Panc1 (cell line): Measurements from ENCODE around the gene IFITM2. TPM values are rescaled to one million over a fixed set of nuclear protein-coding genes. Genes with fewer than 3 reads are reported as not detected.
"Not testable (repeated sequence)": the region's sequence is repeated elsewhere in the genome, so short reads cannot be mapped to it uniquely, and the experiment has no call there.

Experiments used
- ATAC-seq: fragments of 200-7000 bp; cut with Tn5 transposase; 2 replicates; pipeline ENCODE4 v1.9.1; 2020; ENCODE audit warnings: mild to moderate bottlenecking, moderate library complexity
- BruUV-seq: library from RNA; stranded (reverse); fragments of 400-500 nt; replicated peaks from 2 replicates; lab custom pipeline; 2021; lab: Mats Ljungman, UMichigan
- CTCF ChIA-PET: fragments of 300-600 bp; sonication (Branson Sonifier 250); formaldehyde crosslinking; loops from one replicate; lab custom pipeline; 2022; ENCODE audit warnings: antibody characterized with exemption; lab: Charles Lee
- POLR2A ChIA-PET: fragments of 300-600 bp; sonication (Branson Sonifier 250); formaldehyde crosslinking; loops from one replicate; lab custom pipeline; 2022; ENCODE audit warnings: antibody characterized with exemption; lab: Charles Lee
- DNase-seq: peaks from one replicate; pipeline ENCODE4 v3.0.0-alpha.2; 2010; ENCODE audit warnings: low read depth, low spot score
- H3K27ac ChIP-seq: 2 replicates; pipeline ENCODE4 v1.5.1; 2011; ENCODE audit warnings: mild to moderate bottlenecking, low read length, inconsistent platforms
- H3K27me3 ChIP-seq: fragments of 200-500 bp; sonication (Bioruptor generic); 2 replicates; pipeline ENCODE4 v1.6.0; 2014; ENCODE audit warnings: low read length, inconsistent platforms; ENCODE audit not compliant: control insufficient read depth, insufficient read depth
- H3K36me3 ChIP-seq: fragments of 200-500 bp; sonication (Bioruptor generic); 2 replicates; pipeline ENCODE4 v1.5.1; 2014; ENCODE audit warnings: inconsistent platforms, mild to moderate bottlenecking, low read length, moderate library complexity; ENCODE audit not compliant: control insufficient read depth, insufficient read depth
- H3K4me1 ChIP-seq: 2 replicates; pipeline ENCODE4 v1.5.1; 2011; ENCODE audit warnings: inconsistent platforms, mild to moderate bottlenecking, low read length, moderate library complexity; ENCODE audit not compliant: control insufficient read depth, insufficient read depth
- H3K4me3 ChIP-seq, 2 experiments: 2 replicates each; pipeline ENCODE4 v1.5.1; 2011 to 2012; ENCODE audit warnings: low read depth in 2 of 2, low read length in 2 of 2, mild to moderate bottlenecking in 2 of 2, inconsistent platforms in 1 of 2, moderate library complexity in 1 of 2
- H3K9me3 ChIP-seq: fragments of 200-500 bp; sonication (Bioruptor generic); 2 replicates; pipeline ENCODE4 v1.5.1; 2014; ENCODE audit warnings: low read depth, mild to moderate bottlenecking, inconsistent platforms, low read length, moderate library complexity; ENCODE audit not compliant: control insufficient read depth, insufficient read depth
- POLR2AphosphoS5 ChIP-seq: IDR thresholded peaks from 2 replicates; pipeline ENCODE4 v1.6.1; 2012; ENCODE audit warnings: mild to moderate bottlenecking, low read depth, low read length, moderate library complexity
- SIN3A ChIP-seq: IDR thresholded peaks from 2 replicates; pipeline ENCODE4 v1.6.1; 2012; ENCODE audit warnings: low read depth, mild to moderate bottlenecking, low read length, moderate library complexity, borderline replicate concordance; ENCODE audit not compliant: insufficient read depth
- TCF7L2 ChIP-seq: IDR thresholded peaks from 2 replicates; pipeline ENCODE4 v1.6.1; 2011; ENCODE audit warnings: mild to moderate bottlenecking, low read depth, low read length, inconsistent platforms
- in situ Hi-C: cut with HindIII; loops from 2 replicates; pipeline ENCODE4 v1.10.0; 2016; ENCODE audit warnings: low sequenced_read_pairs, low pct_unique_long_range_greater_than_20kb
- intact Hi-C: fragments of 100-400 bp; cut with micrococcal nuclease; formaldehyde crosslinking; loops from one replicate; pipeline ENCODE4 v1.10.0; 2022; ENCODE audit not compliant: unreplicated experiment
- total RNA-seq: library from RNA; stranded (reverse); gene quantifications from one replicate; pipeline ENCODE4 v1.2.1, GENCODE V29; 2021; ENCODE audit not compliant: unreplicated experiment
- TF ChIP-seq, protein P1 (sequence below), 2 experiments: IDR thresholded peaks; 2 replicates each; pipeline ENCODE4 v1.6.1; 2011 to 2012; ENCODE audit warnings: low read depth in 2 of 2, control low read depth in 1 of 2, low read length in 1 of 2, mild to moderate bottlenecking in 1 of 2, moderate library complexity in 1 of 2; ENCODE audit not compliant: insufficient read depth in 1 of 2
- TF ChIP-seq, protein P2 (sequence below): fragments of 450-650 bp; IDR thresholded peaks from 2 replicates; pipeline ENCODE4 v1.5.1; 2017; ENCODE audit warnings: mild to moderate bottlenecking

The IFITM2 gene
- total RNA-seq, 1 experiment from 2014 or later: 183 TPM

GRCh38 chr11:267491-267994, 40.1 kb upstream of the IFITM2 start:
- in situ Hi-C loops (no loop called here), intact Hi-C loops (no loop called here)
- no peak for TF ChIP-seq SIN3A
- no peak; the same call in 1 of the 2 replicates for TF ChIP-seq POLR2AphosphoS5
- peak; percentile 81; the same call in 1 of the 2 replicates for TF ChIP-seq TCF7L2
- TF ChIP-seq, protein P1, sequence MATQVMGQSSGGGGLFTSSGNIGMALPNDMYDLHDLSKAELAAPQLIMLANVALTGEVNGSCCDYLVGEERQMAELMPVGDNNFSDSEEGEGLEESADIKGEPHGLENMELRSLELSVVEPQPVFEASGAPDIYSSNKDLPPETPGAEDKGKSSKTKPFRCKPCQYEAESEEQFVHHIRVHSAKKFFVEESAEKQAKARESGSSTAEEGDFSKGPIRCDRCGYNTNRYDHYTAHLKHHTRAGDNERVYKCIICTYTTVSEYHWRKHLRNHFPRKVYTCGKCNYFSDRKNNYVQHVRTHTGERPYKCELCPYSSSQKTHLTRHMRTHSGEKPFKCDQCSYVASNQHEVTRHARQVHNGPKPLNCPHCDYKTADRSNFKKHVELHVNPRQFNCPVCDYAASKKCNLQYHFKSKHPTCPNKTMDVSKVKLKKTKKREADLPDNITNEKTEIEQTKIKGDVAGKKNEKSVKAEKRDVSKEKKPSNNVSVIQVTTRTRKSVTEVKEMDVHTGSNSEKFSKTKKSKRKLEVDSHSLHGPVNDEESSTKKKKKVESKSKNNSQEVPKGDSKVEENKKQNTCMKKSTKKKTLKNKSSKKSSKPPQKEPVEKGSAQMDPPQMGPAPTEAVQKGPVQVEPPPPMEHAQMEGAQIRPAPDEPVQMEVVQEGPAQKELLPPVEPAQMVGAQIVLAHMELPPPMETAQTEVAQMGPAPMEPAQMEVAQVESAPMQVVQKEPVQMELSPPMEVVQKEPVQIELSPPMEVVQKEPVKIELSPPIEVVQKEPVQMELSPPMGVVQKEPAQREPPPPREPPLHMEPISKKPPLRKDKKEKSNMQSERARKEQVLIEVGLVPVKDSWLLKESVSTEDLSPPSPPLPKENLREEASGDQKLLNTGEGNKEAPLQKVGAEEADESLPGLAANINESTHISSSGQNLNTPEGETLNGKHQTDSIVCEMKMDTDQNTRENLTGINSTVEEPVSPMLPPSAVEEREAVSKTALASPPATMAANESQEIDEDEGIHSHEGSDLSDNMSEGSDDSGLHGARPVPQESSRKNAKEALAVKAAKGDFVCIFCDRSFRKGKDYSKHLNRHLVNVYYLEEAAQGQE (IDR thresholded peaks at IDR 0.05; ENCODE audit: insufficient read depth in 1 of 2, low read depth in 2 of 2, low read length in 1 of 2): no peak
- TF ChIP-seq, protein P2, sequence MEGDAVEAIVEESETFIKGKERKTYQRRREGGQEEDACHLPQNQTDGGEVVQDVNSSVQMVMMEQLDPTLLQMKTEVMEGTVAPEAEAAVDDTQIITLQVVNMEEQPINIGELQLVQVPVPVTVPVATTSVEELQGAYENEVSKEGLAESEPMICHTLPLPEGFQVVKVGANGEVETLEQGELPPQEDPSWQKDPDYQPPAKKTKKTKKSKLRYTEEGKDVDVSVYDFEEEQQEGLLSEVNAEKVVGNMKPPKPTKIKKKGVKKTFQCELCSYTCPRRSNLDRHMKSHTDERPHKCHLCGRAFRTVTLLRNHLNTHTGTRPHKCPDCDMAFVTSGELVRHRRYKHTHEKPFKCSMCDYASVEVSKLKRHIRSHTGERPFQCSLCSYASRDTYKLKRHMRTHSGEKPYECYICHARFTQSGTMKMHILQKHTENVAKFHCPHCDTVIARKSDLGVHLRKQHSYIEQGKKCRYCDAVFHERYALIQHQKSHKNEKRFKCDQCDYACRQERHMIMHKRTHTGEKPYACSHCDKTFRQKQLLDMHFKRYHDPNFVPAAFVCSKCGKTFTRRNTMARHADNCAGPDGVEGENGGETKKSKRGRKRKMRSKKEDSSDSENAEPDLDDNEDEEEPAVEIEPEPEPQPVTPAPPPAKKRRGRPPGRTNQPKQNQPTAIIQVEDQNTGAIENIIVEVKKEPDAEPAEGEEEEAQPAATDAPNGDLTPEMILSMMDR: no peak
- Histone ChIP-seq H3K27me3 (no peaks in the 10 kb centered on the region), H3K4me3 (peak overlapping the region; percentile 25 to 46), H3K4me1 (peaks cover 14% of the 10 kb centered on the region), H3K9me3 (peaks cover 3% of the 10 kb centered on the region; the same call in 1 of the 2 replicates), H3K36me3 (no peaks in the 10 kb centered on the region), H3K27ac (peak overlapping the region; percentile 51)
- no TSS peak for BruUV-seq
- ATAC-seq (peak; percentile 36), DNase-seq (no peak)
- CTCF ChIA-PET: interaction anchor here (0.6 to 1.4 kb wide), 3 partner anchors 17 to 180 kb away, joined by 3 to 8 read pairs (median 5); no protein-coding TSS in a partner anchor
- POLR2A ChIA-PET: interaction anchor here (0.6 kb wide), 2 partner anchors 9 to 17 kb away, joined by 3 to 6 read pairs; no protein-coding TSS in a partner anchor

DNA sequence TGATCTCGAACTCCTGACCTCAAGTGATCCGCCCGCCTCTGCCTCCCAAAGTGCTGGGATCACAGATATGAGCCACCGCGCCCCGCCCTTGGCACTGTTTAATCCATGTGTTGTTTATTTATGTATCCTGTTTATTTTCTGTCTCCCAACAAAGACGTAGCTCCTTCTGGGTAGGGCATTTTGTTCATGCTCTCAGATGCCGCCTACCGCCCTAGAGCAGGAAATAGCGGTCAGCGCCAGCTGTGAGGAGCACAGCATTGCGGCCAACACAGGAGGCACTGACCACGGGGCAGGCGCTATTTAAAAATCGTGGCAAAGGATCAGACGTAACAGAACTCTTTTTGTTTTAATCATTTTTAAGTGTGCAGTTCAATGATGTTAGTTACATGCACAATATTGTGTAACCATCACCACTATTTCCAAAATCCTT, 38.9 kb upstream of the IFITM2 start:
- H3K27ac ChIP-seq: peak overlapping the region; percentile 77
- ATAC-seq: peak; percentile 95
- BruUV-seq: not testable (repeated sequence)

More for the DNA sequence above, 38.9 kb upstream of the IFITM2 start:
- peak; percentile 88 for DNase-seq
- H3K9me3 ChIP-seq, intact Hi-C loops, in situ Hi-C loops, H3K27me3 ChIP-seq, POLR2A ChIA-PET, H3K36me3 ChIP-seq: not testable (repeated sequence)
- TF ChIP-seq TCF7L2: peak; percentile 38; the same call in 1 of the 2 replicates
- TF ChIP-seq SIN3A: 0 out of 2 replicates have a peak, but pooled peaks have one; percentile 23
- peaks cover 14% of the 10 kb centered on the region for H3K4me1 ChIP-seq
- CTCF ChIA-PET: interaction anchor here (0.5 to 1.4 kb wide), 5 partner anchors 18 to 542 kb away, joined by 3 to 5 read pairs (median 3); no protein-coding TSS in a partner anchor
- peak overlapping the region; percentile 35 to 46 for H3K4me3 ChIP-seq
